Neural cell (in vitro differentiated cells): ENCODE data around the gene MRPL1.

Experiments used
- EZH2 ChIP-seq: fragments of 200-600, 300-800 bp; shearing (Covaris generic), sonication (generic); IDR thresholded peaks from 2 replicates; pipeline ENCODE4 v1.6.1; 2014; ENCODE audit warnings: antibody characterized with exemption, low read length, borderline replicate concordance, mild to moderate bottlenecking; ENCODE audit not compliant: insufficient read depth, poor library complexity, severe bottlenecking
- RAD21 ChIP-seq: fragments of 450-650 bp; conservative IDR thresholded peaks from 2 replicates; pipeline ENCODE4 v1.6.1; 2014; ENCODE audit warnings: antibody characterized with exemption, mild to moderate bottlenecking, moderate library complexity
- TAF1 ChIP-seq: IDR thresholded peaks from 2 replicates; pipeline ENCODE4 v1.6.1; 2012; ENCODE audit warnings: low read depth
- TF ChIP-seq, protein P1 (sequence below): fragments of 450-650 bp; IDR thresholded peaks from 2 replicates; pipeline ENCODE4 v1.5.1; 2014; ENCODE audit warnings: antibody characterized with exemption, mild to moderate bottlenecking, moderate library complexity; ENCODE audit not compliant: poor library complexity, severe bottlenecking

DNA sequence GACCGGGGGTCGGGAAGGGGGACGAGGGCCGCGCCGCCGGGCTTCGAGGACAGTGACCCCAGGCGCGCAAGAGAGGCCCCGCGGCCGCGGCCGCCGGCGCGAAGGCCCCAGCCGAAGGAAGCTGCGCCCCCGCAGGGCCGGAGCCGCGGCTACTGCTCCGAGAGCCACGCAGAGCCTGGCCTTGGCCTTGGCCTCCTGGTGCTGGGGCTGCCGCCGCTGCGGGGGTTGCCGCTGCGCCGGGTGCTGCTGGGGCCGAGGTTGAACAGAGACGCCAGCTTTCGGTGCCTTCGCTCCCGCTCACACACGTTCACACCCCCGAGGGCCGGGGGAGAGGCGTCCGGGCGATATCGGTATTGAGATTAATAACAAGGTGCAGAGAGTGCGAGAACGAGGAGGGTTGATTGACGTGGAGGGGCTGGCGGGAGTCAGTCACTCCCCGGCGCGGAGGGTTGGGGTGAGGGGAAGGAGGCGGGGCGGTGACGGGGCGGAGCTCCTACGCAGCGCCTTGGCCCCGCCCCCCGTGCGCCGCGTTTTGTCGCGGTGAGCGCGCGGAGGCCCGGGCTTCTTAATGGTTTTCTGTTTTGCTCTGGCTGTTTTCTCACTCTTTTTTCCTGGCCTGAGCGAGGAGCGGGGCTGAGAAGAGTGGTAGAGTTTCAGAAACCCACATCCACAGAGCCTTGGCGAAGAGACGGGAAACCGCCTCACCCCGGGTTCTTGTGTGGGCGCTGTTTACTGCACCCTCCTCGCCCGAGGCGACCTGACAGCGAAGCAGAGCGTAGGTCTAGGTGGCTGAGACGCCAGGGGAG is 42.6 kb upstream of the MRPL1 start:
- TF ChIP-seq TAF1 (peak; percentile 83), EZH2 (no peak), RAD21 (peak; percentile 36)
- TF ChIP-seq, protein P1, sequence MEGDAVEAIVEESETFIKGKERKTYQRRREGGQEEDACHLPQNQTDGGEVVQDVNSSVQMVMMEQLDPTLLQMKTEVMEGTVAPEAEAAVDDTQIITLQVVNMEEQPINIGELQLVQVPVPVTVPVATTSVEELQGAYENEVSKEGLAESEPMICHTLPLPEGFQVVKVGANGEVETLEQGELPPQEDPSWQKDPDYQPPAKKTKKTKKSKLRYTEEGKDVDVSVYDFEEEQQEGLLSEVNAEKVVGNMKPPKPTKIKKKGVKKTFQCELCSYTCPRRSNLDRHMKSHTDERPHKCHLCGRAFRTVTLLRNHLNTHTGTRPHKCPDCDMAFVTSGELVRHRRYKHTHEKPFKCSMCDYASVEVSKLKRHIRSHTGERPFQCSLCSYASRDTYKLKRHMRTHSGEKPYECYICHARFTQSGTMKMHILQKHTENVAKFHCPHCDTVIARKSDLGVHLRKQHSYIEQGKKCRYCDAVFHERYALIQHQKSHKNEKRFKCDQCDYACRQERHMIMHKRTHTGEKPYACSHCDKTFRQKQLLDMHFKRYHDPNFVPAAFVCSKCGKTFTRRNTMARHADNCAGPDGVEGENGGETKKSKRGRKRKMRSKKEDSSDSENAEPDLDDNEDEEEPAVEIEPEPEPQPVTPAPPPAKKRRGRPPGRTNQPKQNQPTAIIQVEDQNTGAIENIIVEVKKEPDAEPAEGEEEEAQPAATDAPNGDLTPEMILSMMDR, result no peak
